HUES64 (cell line): ENCODE measurements around the gene SPTBN4.
"Not testable (repeated sequence)": the region's sequence is repeated elsewhere in the genome, so short reads cannot be mapped to it uniquely, and the experiment has no call there.

Experiments
- H3K27ac ChIP-seq: 2 replicates; pipeline ENCODE4 v1.7.0; 2013; ENCODE audit warnings: low read depth, low read length, inconsistent platforms
- H3K27me3 ChIP-seq: 2 replicates; pipeline ENCODE4 v1.6.1; 2013; ENCODE audit warnings: mild to moderate bottlenecking, low read length; ENCODE audit not compliant: insufficient read depth
- H3K36me3 ChIP-seq: 2 replicates; pipeline ENCODE4 v1.6.1; 2013; ENCODE audit warnings: mild to moderate bottlenecking, low read length; ENCODE audit not compliant: insufficient read depth
- H3K4me1 ChIP-seq: 2 replicates; pipeline ENCODE4 v1.6.1; 2013; ENCODE audit warnings: mild to moderate bottlenecking, low read length, moderate library complexity; ENCODE audit not compliant: insufficient read depth
- H3K4me3 ChIP-seq: 2 replicates; pipeline ENCODE4 v1.5.1; 2013; ENCODE audit warnings: mild to moderate bottlenecking, low read length, moderate library complexity
- H3K9ac ChIP-seq: 2 replicates; pipeline ENCODE4 v1.6.1; 2013; ENCODE audit warnings: mild to moderate bottlenecking, low read depth, low read length
- H3K9me3 ChIP-seq: 2 replicates; pipeline ENCODE4 v1.6.1; 2013; ENCODE audit warnings: low read depth, low read length; ENCODE audit not compliant: insufficient read depth
- WGBS: fragments of 150-250, 120-280 bp; methylation state at CpG from one replicate; pipeline ENCODE4 v1.1.7; 2013; ENCODE audit warnings: missing lambda C conversion rate; 5-methylcytosine and 5-hydroxymethylcytosine counted together

SPTBN4 gene

GRCh38 chr19:40424637-40425449 lies 42.0 kb upstream of the SPTBN4 start:
- no peaks in the 10 kb centered on the region for H3K27me3 ChIP-seq
- peaks cover 7% of the 10 kb centered on the region; the same call in 1 of the 2 replicates for H3K36me3 ChIP-seq
- H3K4me3 ChIP-seq: peak overlapping the region; percentile 77
- H3K9ac ChIP-seq: peak overlapping the region; percentile 80
- peak overlapping the region; percentile 98 for H3K27ac ChIP-seq
- WGBS: 2% methylated on average over 28 of the region's 28 CpGs
- peaks cover 10% of the 10 kb centered on the region for H3K4me1 ChIP-seq
- no peaks in the 10 kb centered on the region for H3K9me3 ChIP-seq

- H3K27me3 ChIP-seq: no peaks in the 10 kb centered on the region
- H3K9ac ChIP-seq: peak within 1 kb of the TSS; percentile 80
- H3K4me1 ChIP-seq: peaks cover 10% of the 10 kb centered on the region
- H3K4me3 ChIP-seq: peak within 1 kb of the TSS; percentile 77
- H3K36me3 ChIP-seq: peaks cover 7% of the 10 kb centered on the region; the same call in 1 of the 2 replicates
- H3K27ac ChIP-seq: peak within 1 kb of the TSS; percentile 98
- WGBS: under 1% methylated on average over 72 of the region's 75 CpGs
- no peaks in the 10 kb centered on the region for H3K9me3 ChIP-seq
Observed at GRCh38 chr19:40425450-40426287, 41.1 kb upstream of the SPTBN4 start, which contains the start of gene SERTAD1. Gene SERTAD1 (minus strand): TSS chr19:40425992. CDS start chr19:40423546, 2,446 bp downstream.

- not testable (repeated sequence) for H3K9me3 ChIP-seq, H3K36me3 ChIP-seq, H3K9ac ChIP-seq, H3K27ac ChIP-seq, H3K27me3 ChIP-seq, H3K4me3 ChIP-seq
- WGBS: 97% methylated on average over 7 of the region's 7 CpGs
- H3K4me1 ChIP-seq: peaks cover 13% of the 10 kb centered on the region
Observed at GRCh38 chr19:40428197-40428596, 38.6 kb upstream of the SPTBN4 start.

- not testable (repeated sequence) for H3K4me3 ChIP-seq, H3K27me3 ChIP-seq, H3K9me3 ChIP-seq, H3K36me3 ChIP-seq, H3K27ac ChIP-seq, H3K9ac ChIP-seq
- WGBS: 94% methylated on average over 10 of the region's 10 CpGs
- H3K4me1 ChIP-seq: peaks cover 14% of the 10 kb centered on the region
Observed at GRCh38 chr19:40430242-40430641, 36.6 kb upstream of the SPTBN4 start.

- Histone ChIP-seq H3K4me1 (peaks cover 14% of the 10 kb centered on the region), H3K4me3 (no peak overlapping the region), H3K27ac (no peak overlapping the region), H3K36me3 (no peaks in the 10 kb centered on the region), H3K9me3 (no peaks in the 10 kb centered on the region), H3K27me3 (no peaks in the 10 kb centered on the region), H3K9ac (no peak overlapping the region)
- 95% methylated on average over 3 of the region's 3 CpGs for WGBS
Observed at GRCh38 chr19:40431698-40432097, 35.1 kb upstream of the SPTBN4 start.

- not testable (repeated sequence) for H3K4me3 ChIP-seq, H3K27me3 ChIP-seq, H3K36me3 ChIP-seq, H3K9me3 ChIP-seq
- H3K9ac ChIP-seq: 0 out of 2 replicates have a peak overlapping the region, but pooled peaks have one; percentile 86
- H3K27ac ChIP-seq: peak overlapping the region; percentile 95; the same call in 1 of the 2 replicates
- H3K4me1 ChIP-seq: peaks cover 14% of the 10 kb centered on the region
- 87% methylated on average over 7 of the region's 7 CpGs for WGBS
Observed at GRCh38 chr19:40432760-40433159, 34.0 kb upstream of the SPTBN4 start.

GRCh38 chr19:40433391-40434216 lies 33.2 kb upstream of the SPTBN4 start:
- H3K4me3 ChIP-seq: peak overlapping the region; percentile 58
- H3K9me3 ChIP-seq: no peaks in the 10 kb centered on the region
- H3K36me3 ChIP-seq: no peaks in the 10 kb centered on the region
- no peaks in the 10 kb centered on the region for H3K27me3 ChIP-seq
- 4% methylated on average over 48 of the region's 50 CpGs for WGBS
- peak overlapping the region; percentile 95 for H3K27ac ChIP-seq
- peaks cover 14% of the 10 kb centered on the region for H3K4me1 ChIP-seq
- H3K9ac ChIP-seq: peak overlapping the region; percentile 86

- Histone ChIP-seq H3K9ac (no peak overlapping the region), H3K27ac (no peak overlapping the region), H3K36me3 (peaks cover 26% of the 10 kb centered on the region), H3K27me3 (no peaks in the 10 kb centered on the region), H3K4me3 (no peak overlapping the region), H3K9me3 (no peaks in the 10 kb centered on the region), H3K4me1 (peaks cover 13% of the 10 kb centered on the region)
- 94% methylated on average over 3 of the region's 3 CpGs for WGBS
Observed at GRCh38 chr19:40438284-40438683, 28.5 kb upstream of the SPTBN4 start.

GRCh38 chr19:40441719-40442253 lies 25.0 kb upstream of the SPTBN4 start:
- peaks cover 20% of the 10 kb centered on the region for H3K4me1 ChIP-seq
- peak overlapping the region; percentile 71; the same call in 1 of the 2 replicates for H3K9ac ChIP-seq
- peak overlapping the region; percentile 79 for H3K4me3 ChIP-seq
- H3K27ac ChIP-seq: no peak overlapping the region
- H3K9me3 ChIP-seq: no peaks in the 10 kb centered on the region
- peaks cover 26% of the 10 kb centered on the region for H3K36me3 ChIP-seq
- 95% methylated on average over 11 of the region's 11 CpGs for WGBS
- H3K27me3 ChIP-seq: no peaks in the 10 kb centered on the region

- no peaks in the 10 kb centered on the region for H3K9me3 ChIP-seq
Observed at GRCh38 chr19:40442328-40443130, 24.3 kb upstream of the SPTBN4 start.

More at GRCh38 chr19:40442328-40443130, 24.3 kb upstream of the SPTBN4 start:
- H3K27me3 ChIP-seq: no peaks in the 10 kb centered on the region
- peaks cover 20% of the 10 kb centered on the region for H3K4me1 ChIP-seq
- WGBS: 26% methylated on average over 22 of the region's 22 CpGs
- H3K9ac ChIP-seq: peak overlapping the region; percentile 71
- peak overlapping the region; percentile 79 for H3K4me3 ChIP-seq
- peak overlapping the region; percentile 62 for H3K27ac ChIP-seq
- H3K36me3 ChIP-seq: peaks cover 26% of the 10 kb centered on the region
